Stimulated activated CD8-positive, alpha-beta memory T cell treated with anti-CD3 and anti-CD28 coated beads, Interleukin-12 subunit alpha, Interleukin-12 subunit beta, amount 100 ng/mL, for 24 hours (primary cell): ENCODE results near the gene POLG.

Experiments used
- DNase-seq: peaks from one replicate; pipeline ENCODE4 v3.0.0-alpha.2; 2020; ENCODE audit errors: extremely low read depth

POLG gene

GRCh38 chr15:89356634-89357298, 22.1 kb upstream of the POLG start:
- DNase-seq = no peak

GRCh38 chr15:89353991-89354390, 19.4 kb upstream of the POLG start:
- DNase-seq = no peak

GRCh38 chr15:89352476-89352875, 17.9 kb upstream of the POLG start:
- no peak for DNase-seq

- no peak for DNase-seq
Measured at GRCh38 chr15:89349206-89349558, 14.6 kb upstream of the POLG start.

GRCh38 chr15:89346516-89347231, 12.1 kb upstream of the POLG start:
- DNase-seq = no peak

GRCh38 chr15:89345248-89345647, 10.6 kb upstream of the POLG start:
- DNase-seq = no peak

GRCh38 chr15:89342840-89343239, 8.2 kb upstream of the POLG start:
- no peak for DNase-seq

GRCh38 chr15:89341316-89342005, 6.8 kb upstream of the POLG start:
- DNase-seq = no peak

- DNase-seq = no peak
Measured at GRCh38 chr15:89340573-89340972, 5.9 kb upstream of the POLG start.

GRCh38 chr15:89338036-89338435, 3.4 kb upstream of the POLG start:
- DNase-seq = no peak

- DNase-seq = no peak
Measured at GRCh38 chr15:89335298-89336041, 846 bp upstream of the POLG start.

- no peak for DNase-seq
Measured at GRCh38 chr15:89333959-89334509, 590 bp downstream of the POLG start.

GRCh38 chr15:89333011-89333860, 1.4 kb downstream of the POLG start:
- DNase-seq = no peak

- no peak for DNase-seq
Measured at GRCh38 chr15:89332446-89332845, 2.2 kb downstream of the POLG start.

GRCh38 chr15:89330881-89331595, 3.6 kb downstream of the POLG start:
- DNase-seq = no peak

- no peak for DNase-seq
Measured at GRCh38 chr15:89330119-89330518, 4.5 kb downstream of the POLG start.

GRCh38 chr15:89329329-89330084, 5.1 kb downstream of the POLG start:
- DNase-seq = no peak

GRCh38 chr15:89328398-89329254, 6.0 kb downstream of the POLG start:
- DNase-seq = no peak

GRCh38 chr15:89327113-89327512, 7.5 kb downstream of the POLG start:
- no peak for DNase-seq
